GM19238 (cell line): Measurements from ENCODE around the gene HDAC9.

Source experiments
- DNase-seq: peaks from one replicate; pipeline ENCODE4 v3.0.0; 2011; ENCODE audit warnings: low spot score; ENCODE audit not compliant: insufficient read length

HDAC9 gene

DNA sequence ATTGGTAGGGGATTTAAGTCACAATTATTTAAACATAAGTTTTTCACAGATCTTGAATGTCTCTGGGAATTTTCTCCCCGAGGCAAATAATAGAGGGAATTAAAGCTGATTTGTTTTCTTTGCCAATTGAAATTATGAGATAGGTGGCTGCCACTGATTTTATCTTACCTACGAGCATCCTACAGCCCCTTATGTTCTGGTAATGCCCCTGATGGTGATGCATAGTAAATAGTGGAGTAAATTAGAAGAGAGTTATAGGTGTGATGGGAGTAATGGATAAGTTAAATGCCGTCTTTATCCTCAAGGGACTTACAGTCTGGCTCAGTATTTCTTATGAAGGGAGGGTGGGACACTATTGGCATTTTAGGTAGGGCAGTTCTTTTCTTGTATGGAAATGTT, 58.1 kb downstream of the HDAC9 start:
- no peak for DNase-seq

GRCh38 chr7:18555120-18555519, 59.6 kb downstream of the HDAC9 start:
- no peak for DNase-seq

DNA sequence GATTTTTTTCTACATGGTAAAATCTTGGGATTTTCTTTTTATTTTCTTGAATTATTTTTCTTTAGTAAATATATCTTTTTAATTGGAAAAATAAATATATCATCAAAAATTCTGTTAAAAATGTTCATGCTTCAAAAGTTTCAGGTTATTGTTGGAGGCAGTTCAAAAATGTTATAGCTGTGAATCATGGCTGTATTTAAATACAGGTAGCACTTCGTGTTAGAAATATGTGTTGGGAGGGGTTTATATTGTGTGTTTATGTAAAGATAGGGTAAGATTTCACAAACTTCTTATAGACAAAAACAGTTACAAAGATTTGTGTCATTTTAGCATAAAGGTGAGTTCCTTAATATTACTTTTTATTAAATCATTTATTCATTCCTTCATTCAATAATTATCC, 60.4 kb downstream of the HDAC9 start:
- no peak for DNase-seq

GRCh38 chr7:18558503-18558902, 63.0 kb downstream of the HDAC9 start:
- no peak for DNase-seq

DNA sequence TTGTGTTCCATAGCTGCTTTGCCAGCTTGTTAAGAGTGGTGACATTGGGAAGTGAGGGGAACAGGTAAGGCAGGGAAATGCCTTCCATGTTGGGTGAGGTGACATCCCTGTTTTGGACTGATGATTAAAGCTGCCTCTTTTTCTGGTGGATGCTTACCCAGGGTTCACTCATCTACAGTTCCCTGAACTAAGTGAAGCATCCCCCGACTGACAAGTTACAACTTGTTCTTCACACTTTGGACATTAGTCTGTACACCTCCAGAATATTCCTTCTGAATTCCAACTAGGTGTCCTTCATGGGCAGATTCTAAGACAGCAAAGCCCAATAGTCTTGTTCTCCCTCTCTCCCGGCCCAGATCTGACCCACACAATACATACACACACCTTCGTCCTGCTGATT, 63.4 kb downstream of the HDAC9 start:
- DNase-seq = no peak

- DNase-seq = no peak
Observed at GRCh38 chr7:18559756-18560155, 64.2 kb downstream of the HDAC9 start.

DNA sequence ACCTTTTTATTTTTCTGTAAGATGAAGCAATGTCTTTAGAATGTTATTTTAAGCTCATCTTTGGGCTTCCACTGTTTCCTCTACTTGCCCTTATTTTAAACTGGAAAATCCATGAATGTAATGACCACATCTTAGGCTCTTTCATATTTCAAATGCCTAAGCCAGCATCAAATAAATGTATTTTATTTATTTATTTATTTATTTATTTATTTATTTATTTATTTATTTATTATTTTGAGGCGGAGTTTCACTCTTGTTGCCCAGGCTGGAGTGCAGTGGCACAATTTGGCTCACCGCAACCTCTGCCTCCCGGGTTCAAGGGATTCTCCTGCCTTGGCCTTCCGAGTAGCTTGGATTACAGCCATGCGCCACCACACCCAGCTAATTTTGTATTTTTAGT, 69.2 kb downstream of the HDAC9 start:
- DNase-seq = no peak

DNA sequence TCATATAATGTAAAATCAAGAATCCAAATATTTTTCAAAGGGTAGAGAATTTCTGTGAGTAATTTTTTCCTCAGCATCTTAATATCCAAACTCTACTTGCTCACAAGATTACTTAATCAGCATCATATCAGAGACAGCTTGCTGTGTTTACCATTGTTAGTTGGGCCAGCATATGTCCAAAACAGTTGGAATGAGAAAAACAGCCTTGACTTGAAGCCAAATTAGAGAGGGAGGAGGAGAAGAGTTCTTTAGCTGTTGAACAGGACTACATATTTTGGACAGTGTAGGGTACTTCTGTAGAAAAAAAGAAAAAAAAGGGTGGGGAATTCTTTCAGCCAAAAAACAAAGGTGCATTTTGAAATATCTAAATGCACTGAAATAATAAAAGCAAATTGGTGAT, 69.8 kb downstream of the HDAC9 start:
- DNase-seq = no peak

DNA sequence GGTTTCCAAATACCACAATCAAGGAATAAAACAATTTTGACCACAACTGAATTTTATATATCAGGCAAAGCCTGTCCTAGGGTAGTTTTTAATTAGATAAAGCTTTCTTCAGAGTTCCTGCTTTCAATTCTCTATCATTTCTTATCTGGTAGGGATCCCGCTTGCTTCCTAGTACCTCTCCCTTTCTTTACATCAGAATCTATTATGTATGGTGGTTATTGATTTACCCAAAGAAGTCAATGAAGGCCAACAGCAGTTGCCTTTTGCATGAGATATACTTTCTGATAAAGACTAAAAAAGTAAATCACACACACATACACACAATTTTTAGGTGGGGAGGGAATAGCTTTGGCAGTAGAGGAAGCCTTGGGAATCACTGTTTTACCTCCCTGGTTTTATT, 70.7 kb downstream of the HDAC9 start:
- no peak for DNase-seq

- peak; percentile 9 for DNase-seq
Observed at GRCh38 chr7:18566829-18567228, 71.3 kb downstream of the HDAC9 start.

GRCh38 chr7:18570441-18570840, 74.9 kb downstream of the HDAC9 start:
- no peak for DNase-seq

DNA sequence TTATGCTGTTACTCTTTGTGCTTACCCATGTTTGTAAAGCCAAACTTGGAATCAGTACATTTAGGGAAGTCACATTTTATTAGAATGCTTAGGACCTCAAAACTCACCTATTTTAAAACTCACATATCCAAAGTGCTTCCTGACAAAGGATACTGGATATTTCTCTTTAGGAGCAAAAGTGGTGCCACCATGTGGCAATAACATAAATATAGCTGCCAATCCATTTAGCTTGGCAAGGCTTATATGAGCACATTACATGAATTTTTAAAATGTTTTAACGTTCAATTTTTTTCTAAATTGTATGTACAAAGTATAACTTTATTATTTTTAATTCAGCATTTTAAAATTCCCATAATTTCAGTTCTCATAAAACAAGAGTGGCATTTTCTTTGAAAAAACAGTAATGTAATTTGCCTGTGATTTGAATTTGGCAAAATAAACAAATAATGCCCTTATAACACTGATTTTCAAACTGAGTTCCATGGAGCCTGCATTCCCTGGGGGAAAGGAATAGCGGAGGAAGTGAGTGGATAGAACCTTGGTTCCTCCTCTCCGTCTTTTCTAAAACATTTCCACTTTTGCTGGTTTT, 75.4 kb downstream of the HDAC9 start:
- no peak for DNase-seq

DNA sequence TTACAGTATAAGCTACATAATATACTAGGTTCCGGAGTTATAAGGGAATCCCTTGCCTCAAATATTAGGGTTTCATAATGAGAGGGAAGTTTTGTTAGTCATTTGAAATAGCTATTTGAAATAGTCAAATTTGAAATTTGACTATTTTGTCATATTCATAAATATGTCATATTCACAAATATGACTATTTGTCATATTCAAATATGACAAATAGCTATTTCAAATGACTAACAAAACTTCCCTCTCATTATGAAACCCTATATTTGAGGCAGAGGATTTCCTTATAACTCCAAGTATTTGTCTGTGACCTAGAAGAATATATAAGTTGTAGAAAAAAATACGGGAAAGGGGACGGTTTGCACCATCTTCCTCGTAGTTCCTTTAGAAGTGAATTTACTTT, 76.6 kb downstream of the HDAC9 start:
- no peak for DNase-seq

DNA sequence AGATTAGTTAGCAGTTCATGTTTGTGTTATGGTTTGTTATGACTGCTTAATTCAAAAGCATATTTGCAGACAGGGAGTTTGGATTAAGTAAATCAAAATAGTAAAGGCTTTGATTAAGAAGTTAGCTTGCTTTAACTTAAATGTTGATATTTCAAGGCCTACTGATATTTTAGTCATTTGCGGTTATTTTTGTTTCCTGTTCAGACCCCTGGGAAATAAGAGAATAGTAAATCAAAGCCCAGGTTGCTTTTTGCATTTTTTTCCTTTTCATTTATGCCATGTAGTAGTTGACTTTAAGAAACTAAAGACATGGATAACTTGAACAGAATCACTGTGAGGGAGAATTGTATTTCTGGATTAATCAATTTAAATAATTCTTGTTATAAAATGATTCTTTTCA, 77.3 kb downstream of the HDAC9 start:
- no peak for DNase-seq

DNA sequence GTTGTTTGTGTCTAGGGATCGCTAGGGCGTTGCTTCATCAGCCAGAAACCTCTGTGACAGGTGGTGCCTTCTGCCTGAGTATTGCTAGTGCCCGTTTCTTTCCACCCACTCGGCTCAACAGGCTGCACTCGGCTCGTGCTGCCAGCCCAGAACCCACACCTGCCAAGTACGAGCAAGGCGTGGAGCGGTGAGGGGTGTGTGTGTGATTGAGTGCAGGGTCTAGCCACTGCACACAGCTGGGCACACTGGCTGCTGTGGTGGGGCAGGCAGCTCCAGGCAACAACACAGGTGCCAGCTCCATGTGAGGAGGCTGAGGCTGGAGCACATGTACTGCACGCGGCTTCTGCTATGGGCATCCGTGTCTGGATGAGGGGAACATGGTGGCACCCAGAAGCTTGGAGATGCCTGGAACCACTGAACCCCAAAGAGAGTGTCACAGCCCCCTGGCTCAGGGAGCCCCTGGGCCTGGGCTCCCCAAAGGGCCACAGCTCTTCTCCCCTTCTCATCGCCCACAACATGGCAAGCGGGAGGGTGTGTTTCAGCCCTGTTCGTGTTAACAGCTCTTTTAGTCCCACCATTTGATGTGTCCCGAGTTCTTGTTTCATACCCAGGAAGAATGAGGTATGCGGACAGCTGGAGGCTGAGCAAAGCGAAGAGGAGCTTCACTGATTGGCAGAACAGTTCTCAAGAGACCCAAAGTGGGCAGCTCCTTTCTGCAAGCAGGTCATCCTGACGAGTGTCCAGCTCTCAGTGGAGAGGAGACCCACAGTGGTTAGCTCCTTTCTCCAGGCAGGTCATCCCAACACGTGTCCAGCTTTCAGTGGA, 78.1 kb downstream of the HDAC9 start:
- DNase-seq = no peak

- no peak for DNase-seq
Observed at GRCh38 chr7:18574235-18574540, 78.6 kb downstream of the HDAC9 start.

DNA sequence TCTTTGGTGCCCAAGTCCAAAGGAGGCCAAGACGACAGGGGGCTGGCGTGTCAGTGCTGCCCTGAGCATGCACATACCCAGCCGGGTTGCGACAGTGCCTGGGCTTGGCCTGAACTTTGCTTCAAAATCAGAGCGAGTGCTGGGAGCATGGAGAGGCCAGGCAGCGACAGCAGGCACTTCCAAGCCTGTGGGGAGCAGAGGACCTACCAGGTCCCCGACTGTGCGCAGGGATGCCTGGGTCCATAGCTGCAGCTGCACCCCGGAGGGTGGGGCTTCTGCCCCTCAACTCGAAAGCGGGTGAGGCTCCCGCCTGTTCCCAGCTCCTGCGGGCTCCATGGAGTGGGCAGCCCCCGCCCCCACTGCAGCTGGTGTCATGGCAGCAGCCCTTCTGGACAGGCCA, 79.1 kb downstream of the HDAC9 start:
- no peak for DNase-seq

- no peak for DNase-seq
Observed at GRCh38 chr7:18575622-18576572, 80.3 kb downstream of the HDAC9 start.

DNA sequence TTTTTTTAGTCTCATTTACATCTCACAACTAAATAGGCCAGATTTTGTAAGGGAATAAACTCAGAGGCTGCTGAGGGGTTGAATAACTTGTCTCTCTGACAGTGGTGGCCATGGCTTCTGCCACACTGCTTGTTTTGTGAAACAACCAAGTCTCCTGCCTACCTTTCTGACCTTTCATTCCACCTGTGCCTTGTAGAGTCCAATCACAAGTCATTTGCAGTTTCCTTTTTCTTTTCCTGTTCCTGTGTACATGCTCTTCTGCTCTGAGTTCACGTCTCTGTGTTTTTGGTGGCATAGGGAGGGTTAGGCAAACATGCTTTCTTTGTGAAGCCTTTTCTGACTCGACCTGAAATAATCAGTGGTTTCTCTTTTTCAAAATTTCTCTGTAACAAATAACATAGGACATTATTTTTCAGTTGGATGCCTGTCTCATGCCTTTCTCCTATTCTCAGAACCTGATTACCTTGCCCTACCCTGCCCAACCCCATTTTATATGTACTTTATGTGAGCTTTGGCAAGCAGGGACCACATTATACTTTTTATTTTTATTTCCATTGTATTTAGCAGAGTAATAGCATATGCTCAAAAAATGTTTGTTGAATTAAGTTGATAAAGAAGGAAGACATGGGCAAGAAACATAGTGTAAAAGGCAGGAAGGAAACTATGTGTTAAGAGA, 81.7 kb downstream of the HDAC9 start:
- no peak for DNase-seq

- DNase-seq = no peak
Observed at GRCh38 chr7:18579698-18580097, 84.1 kb downstream of the HDAC9 start.

- DNase-seq = no peak
Observed at GRCh38 chr7:18580950-18581349, 85.4 kb downstream of the HDAC9 start.

GRCh38 chr7:18583305-18583704, 87.8 kb downstream of the HDAC9 start:
- DNase-seq = no peak
